NOMO-1 treated with dmso at 0.1 percent for 144 hours (cell line): ENCODE results near the gene RGS9.

Experiments used
- DNase-seq: peaks from one replicate; lab custom pipeline; 2025; ENCODE audit not compliant: unreplicated experiment; lab: John Stamatoyannopoulos, UW

RGS9 gene

DNA sequence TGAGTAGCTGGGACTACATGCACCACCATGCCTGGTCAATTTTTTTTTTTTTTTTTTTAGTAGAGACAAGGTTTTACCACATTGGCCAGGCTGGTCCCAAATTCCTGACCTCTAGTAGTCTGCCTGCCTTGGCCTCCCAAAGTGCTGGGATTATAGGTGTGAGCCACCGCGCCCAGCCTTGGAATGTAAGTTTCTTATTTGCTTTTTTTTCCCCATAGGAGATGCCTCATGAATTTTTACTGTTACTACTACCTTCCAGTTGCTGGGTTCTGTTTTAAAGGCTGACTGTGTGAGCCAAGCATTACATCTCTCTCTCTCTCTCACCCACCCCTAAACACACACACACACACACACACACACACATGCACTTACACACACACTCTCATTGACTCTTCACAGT is 112.6 kb downstream of the RGS9 start:
- no peak for DNase-seq

DNA sequence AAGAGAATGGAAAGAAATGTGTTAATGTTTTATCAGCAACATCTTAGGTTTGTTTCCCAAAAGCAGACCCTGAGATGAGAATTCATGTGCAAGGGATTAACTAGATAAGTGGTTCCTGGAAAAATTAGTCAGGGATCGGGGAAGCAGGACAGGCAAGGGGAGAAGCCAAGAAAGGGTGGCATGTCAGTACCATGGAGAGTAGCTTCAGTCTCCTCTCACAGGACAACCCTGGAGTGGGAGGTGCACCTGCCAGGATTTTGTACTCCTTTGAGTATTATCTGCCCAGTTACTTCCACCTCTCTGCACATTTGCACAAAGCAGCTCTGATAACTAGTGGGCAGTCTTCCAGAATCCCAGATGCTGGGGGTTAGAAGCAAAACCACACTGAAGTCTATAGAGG is 117.0 kb downstream of the RGS9 start:
- DNase-seq: no peak

DNA sequence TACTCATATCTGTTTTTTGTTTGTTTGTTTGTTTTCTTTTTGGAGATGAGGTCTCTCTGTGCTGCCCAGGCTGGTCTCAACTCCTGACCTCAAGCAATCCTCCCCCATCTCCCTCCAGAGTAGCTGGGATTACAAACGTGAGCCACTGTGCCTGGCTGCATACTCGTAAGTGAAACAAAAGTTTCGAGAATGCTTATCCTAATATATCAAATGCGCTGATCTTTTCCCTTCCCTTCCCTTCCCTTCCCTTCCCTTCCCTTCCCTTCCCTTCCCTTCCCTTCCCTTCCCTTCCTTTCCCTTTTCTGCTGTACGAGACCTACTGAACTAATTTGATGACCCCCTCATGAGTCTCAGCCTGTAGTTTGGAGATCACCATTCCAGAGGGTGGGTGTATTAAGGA is 122.1 kb downstream of the RGS9 start:
- DNase-seq: no peak

DNA sequence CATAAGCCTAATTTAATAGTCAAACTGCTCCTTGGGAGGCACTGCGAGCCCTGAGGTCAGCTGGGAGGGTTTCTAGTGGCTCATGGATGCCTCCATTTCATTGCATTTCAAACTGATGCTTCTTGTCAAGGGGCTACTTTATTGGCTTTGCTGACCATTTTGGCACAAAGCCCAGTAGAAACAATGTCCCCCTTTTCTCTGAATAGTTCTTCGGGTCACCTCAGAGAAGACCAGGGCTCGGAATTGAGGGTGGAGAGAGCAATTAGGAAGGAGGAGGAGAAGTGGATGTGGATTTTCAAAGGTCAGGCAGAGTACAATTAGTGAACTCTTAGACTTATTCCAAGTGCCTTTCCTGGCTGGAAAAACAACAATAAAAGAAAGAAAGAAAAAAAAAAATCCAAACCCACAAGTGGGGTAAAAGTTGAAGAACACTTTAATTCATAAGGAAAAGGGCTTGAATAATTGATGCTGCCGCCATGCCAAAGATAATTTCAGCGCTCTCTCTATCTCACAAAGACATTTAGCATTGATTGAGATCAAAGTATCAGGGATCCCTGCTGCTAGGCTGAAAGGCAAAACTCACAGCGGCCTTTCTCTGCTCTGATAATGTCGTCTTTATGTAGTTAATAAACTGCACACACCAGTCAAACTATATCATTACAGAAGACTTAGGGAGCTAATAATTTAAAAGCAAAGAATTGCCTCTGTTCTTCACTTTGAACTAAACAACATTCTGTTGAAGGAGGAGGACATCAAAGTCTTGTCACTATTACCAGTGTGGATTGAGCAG is 122.7 kb downstream of the RGS9 start:
- DNase-seq: no peak

DNA sequence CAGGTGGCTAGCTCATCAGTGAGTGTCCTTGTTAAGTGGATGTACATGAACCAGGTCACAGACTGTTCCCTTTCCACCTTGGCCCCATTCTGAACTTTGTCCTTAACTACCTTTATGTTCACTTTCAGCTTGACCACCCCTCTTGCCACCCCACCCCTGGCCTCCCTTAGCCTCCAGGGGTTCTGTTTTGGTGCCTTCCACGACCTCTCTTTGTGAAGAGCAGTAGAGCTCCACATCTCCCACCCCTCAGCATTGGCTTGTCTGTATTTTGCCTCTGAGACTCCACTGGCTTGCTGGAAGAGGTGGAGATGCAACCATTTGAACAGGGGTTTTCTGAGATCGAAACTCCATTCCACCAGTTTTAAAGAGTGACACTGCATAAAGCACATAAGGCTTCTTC is 123.5 kb downstream of the RGS9 start:
- DNase-seq: no peak

DNA sequence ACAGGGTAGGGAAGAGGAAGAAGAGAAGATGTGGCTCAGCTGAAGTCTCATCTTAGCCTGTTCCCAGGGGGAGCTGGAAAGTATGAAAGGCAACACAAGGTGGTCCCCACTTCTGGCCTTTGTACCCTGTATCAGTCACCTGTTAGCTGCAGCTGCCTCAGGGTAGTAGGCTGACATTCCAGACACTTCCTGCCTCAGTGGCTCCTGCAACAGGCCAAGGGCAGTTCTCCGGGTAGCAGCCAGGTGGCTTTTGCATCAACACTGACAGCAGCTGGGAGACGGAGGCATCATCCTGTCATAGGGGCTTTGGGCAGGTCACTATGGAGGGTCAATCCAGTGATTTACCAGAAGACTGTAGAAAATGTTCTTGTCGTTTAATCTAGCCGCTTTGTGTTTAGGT is 124.0 kb downstream of the RGS9 start:
- no peak for DNase-seq

DNA sequence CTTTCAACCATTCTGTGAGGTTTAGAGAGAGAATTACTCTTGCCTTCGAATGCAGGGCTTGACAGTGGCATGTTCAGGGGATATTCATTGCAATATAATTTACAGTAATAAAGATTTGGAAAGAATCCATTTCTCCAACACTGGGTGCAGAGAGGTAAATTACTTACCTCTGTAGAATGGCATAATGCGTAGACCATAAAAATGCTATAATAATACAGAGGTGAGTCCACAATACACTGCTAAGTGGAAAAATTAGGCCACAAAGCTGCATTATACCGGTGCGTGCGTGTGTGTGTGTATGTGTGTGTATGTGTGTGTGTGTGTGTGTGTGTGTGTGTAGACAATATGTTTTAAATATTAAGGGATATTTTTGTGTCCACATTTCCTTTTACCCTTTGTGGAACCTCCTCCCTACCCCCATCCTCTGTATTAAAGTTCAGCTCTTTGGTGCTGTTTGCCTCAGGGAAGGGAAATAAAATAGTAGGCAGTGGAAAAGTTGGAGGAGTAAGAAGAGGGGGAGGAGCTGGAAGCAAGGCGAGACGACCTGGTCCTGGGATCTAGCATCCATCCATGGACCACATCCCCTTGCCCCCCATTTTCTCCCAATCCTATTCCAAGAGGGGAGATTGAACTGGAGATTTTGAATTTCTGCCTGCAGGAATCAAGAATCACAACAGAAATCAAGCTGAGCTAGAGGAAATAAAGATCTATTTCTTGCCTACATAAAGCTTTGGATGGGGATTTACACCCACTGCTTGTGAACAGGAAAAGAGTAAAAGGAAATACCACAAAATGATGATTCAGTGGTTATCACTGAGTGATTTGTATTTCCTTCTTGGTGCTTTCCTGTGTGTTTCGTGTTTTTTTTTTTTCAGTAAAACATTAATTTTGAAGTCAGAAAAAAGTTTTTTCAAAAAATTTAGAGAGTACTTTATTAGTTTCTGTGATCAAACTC is 124.8 kb downstream of the RGS9 start:
- no peak for DNase-seq

DNA sequence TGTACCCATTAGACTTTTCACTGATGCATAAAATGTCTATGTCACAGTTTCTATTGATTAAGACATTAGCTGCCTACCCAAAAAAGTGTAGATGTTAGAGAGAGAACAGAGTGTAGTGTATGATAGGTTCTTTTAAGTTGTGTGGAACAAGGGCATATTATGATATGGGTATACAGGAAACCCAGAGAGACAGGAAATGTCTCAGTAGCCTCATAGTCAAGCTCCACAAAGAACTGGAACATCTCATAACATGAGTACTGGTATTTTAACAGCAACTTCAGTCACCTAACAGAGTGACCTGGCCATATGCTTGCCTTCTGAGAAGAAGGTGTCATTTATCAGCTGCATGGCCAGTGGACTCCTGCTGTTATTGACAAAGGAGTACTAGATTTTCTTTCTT is 128.1 kb downstream of the RGS9 start:
- DNase-seq: no peak

DNA sequence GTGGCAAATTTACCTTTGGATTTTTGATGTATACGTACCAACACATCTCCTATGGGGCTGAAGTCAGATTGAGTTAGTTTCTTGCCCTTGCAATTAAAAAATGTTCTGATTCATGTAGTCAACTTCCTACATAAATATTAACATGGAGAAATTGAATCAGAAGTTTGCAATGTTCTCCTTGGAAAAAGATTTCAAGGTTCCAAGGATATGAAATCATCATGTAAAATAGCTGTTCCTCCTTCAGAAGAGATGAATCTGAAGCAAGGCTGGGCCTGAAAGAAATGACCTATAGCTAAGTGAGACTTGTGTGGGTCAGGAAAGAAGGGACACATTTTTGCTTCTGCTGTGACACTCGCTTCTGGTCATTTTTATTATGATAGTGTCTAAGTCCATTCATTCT is 131.7 kb downstream of the RGS9 start:
- DNase-seq: no peak

DNA sequence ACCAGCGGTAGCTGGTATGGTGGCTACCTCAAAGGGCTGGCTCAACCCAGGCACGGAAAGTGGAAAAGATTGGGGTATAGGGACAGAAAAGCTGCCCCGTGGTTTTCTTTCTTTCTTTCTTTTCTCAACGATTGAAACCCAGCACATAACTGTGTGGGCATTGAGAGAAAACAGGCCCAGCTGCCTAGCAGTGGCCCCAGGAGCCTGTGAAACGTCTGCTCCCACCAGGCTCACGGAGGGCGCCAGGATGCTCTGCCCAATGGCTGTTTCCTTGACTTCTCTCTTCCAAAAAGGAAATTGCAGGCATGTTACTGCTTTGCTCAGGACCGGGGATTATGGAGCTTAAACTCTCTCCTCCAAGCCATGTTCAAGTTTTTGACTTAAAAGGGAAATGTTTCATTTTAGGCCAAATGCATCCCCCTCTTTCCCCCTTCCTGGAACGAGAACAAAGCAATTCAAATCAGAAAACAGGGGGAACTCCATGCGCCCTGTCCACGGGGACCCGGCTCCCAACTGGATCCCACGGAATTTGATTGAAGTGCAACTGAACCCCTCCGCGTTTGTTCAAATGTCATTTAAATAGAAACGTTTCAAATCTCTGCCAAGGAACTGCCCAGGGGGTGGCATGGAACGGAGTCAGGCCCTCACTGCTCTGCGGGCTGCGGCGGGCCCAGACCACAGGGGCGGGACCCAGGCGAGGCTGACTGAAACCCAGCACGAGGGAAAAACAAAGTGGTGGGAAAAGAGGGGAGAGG is 133.5 kb downstream of the RGS9 start:
- DNase-seq: no peak

DNA sequence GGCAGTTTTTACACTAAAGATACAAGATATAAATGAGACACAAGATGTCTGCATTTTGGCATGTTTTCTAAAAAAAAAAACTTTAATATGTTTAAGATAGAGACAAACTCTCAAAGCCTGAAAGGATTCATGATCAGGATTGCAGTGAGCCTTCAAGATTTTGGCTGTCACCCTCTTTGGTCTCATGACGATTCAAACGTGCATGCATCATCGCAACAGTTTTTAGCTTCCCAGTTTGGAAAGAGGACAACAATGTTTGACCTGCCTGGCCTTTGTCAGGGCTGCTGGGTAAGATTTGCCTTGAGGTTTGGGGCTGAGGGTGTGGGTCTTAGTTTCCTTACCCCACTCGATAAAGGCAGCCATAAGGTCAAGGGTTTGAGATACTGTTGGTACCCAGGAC is 134.1 kb downstream of the RGS9 start:
- no peak for DNase-seq
